NCI-H187 (cell line): Measurements from ENCODE around the gene OSER1.

Experiments
- DNase-seq, 2 experiments: peaks; one replicate each; lab custom pipeline; 2025; lab: John Stamatoyannopoulos, UW

The OSER1 gene

GRCh38 chr20:44224637-44225036, 14.1 kb upstream of the OSER1 start:
- DNase-seq = no peak

- no peak for DNase-seq
These were observed 13.2 kb upstream of the OSER1 start for GRCh38 chr20:44223721-44224120.

- no peak for DNase-seq
These were observed 12.2 kb upstream of the OSER1 start for GRCh38 chr20:44222633-44223368.

GRCh38 chr20:44222027-44222426, 11.5 kb upstream of the OSER1 start:
- no peak for DNase-seq

GRCh38 chr20:44221368-44221954, 10.9 kb upstream of the OSER1 start:
- DNase-seq = no peak

GRCh38 chr20:44219791-44220190, 9.2 kb upstream of the OSER1 start:
- DNase-seq = no peak

GRCh38 chr20:44219170-44219730, 8.7 kb upstream of the OSER1 start:
- no peak for DNase-seq

- no peak for DNase-seq
These were observed 7.9 kb upstream of the OSER1 start for GRCh38 chr20:44218446-44218845.

GRCh38 chr20:44217342-44218092, 6.9 kb upstream of the OSER1 start:
- peak in 1 of 2 experiments; percentile 35 for DNase-seq

GRCh38 chr20:44215125-44215524, 4.6 kb upstream of the OSER1 start:
- DNase-seq = no peak

- no peak for DNase-seq
These were observed 2.2 kb upstream of the OSER1 start for GRCh38 chr20:44212792-44213191.

GRCh38 chr20:44211177-44212039, 837 bp upstream of the OSER1 start:
- DNase-seq = no peak

- DNase-seq = no peak
These were observed 725 bp downstream of the OSER1 start for GRCh38 chr20:44209686-44210405.

GRCh38 chr20:44208770-44209169, 1.8 kb downstream of the OSER1 start:
- no peak for DNase-seq

- no peak for DNase-seq
These were observed 2.4 kb downstream of the OSER1 start for GRCh38 chr20:44208165-44208564.

- no peak for DNase-seq
These were observed 3.3 kb downstream of the OSER1 start for GRCh38 chr20:44207126-44207723.

- no peak for DNase-seq
These were observed 4.4 kb downstream of the OSER1 start for GRCh38 chr20:44206132-44206531.

GRCh38 chr20:44204832-44205215, 5.7 kb downstream of the OSER1 start:
- DNase-seq = no peak

GRCh38 chr20:44204156-44204831, 6.3 kb downstream of the OSER1 start:
- no peak for DNase-seq

GRCh38 chr20:44203161-44203560, 7.4 kb downstream of the OSER1 start:
- no peak for DNase-seq
